ENCODE results near the gene DAPP1. TPM values are rescaled to one million over a fixed set of nuclear protein-coding genes. Genes with fewer than 3 reads are reported as not detected.

The DAPP1 gene
- total RNA-seq, 2 experiments from 2014 or later, result 8.3 to 9.1 TPM

DNA sequence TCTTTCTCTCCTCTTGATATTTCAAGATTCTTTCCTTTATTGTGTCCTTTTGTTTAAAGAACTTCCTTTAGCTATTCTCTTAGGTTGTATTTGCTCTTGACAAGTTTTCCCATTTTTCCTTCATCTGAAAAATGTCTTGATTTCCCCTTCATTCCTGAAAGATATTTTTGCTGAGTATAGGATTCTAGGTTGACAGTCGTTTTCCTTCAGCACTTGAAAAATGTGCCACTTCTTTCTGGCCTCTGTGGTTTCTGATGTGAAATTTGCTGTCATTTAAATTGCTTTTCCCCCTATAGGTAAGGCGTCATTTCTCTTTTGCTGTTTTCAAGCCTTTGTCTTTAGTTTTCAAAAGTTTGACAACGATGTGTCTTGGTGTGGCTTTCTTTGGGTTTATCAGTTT is 100.9 kb downstream of the DAPP1 start:
- no peak for ATAC-seq (ENCODE audit: poor library complexity)
- ChIA-PET POLR2A (no interaction called here), CTCF (no interaction called here)
- no peaks in the 10 kb centered on the region for H3K27me3 Mint-ChIP-seq
- Histone ChIP-seq H3K27ac (ENCODE audit: low read depth in 1 of 2, low read length in 2 of 2) (no peak overlapping the region), H3K36me3 (ENCODE audit: insufficient read depth, low read length) (peaks cover 44% of the 10 kb centered on the region), H3K27me3 (ENCODE audit: control insufficient read depth in 1 of 2, insufficient read depth in 2 of 2, low read length in 2 of 2) (no peaks in the 10 kb centered on the region), H3K9me3 (ENCODE audit: control insufficient read depth in 1 of 2, insufficient read depth in 1 of 2, low read length in 2 of 2) (peaks cover 0 to 10% of the 10 kb centered on the region in 2 experiments), H3K4me1 (ENCODE audit: insufficient read depth, low read length) (peaks cover 4% of the 10 kb centered on the region), H3K4me3 (ENCODE audit: low read length) (no peak overlapping the region)
- intact Hi-C loops (cut with DNase I, micrococcal nuclease), result no loop called here
- H3K4me3 Mint-ChIP-seq, result no peak overlapping the region
- peaks cover 35% of the 10 kb centered on the region for H3K4me1 Mint-ChIP-seq (ENCODE audit: low read depth)
- H3K36me3 Mint-ChIP-seq (ENCODE audit: low read depth), result peaks cover 80% of the 10 kb centered on the region
- peak overlapping the region; percentile 24 for H3K27ac Mint-ChIP-seq
- no peak for TF ChIP-seq CTCF (IDR thresholded peaks at IDR 0.05)
- H3K9me3 Mint-ChIP-seq, result peaks cover 7% of the 10 kb centered on the region
- DNase-seq, result no peak

DNA sequence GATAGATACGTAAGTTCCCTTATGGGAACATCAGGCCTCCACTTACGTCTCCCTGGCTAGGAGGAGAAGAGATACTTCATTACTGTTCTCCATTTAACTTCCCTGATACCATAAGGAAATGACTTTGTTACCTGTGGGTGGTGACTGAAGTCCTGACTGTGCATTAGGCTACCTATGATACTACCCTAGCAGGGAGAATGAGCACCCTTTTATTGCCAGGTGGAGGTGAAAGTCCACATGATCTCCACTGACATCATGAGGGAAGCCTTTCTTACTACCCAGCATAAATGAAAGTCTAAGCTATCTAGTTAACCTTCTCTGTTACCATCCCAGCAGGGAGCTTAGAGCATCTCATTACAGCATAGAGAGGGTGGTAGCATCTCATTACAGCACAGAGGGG is 102.0 kb downstream of the DAPP1 start:
- H3K36me3 ChIP-seq (ENCODE audit: insufficient read depth, low read length), result peaks cover 49% of the 10 kb centered on the region
- DNase-seq (no peak), ATAC-seq (ENCODE audit: poor library complexity) (no peak)
- H3K4me1 ChIP-seq (ENCODE audit: insufficient read depth, low read length), result peaks cover 4% of the 10 kb centered on the region
- no peaks in the 10 kb centered on the region for H3K27me3 ChIP-seq (ENCODE audit: control insufficient read depth in 1 of 2, insufficient read depth in 2 of 2, low read length in 2 of 2)
- no peak overlapping the region for H3K27ac Mint-ChIP-seq
- intact Hi-C loops (cut with DNase I, micrococcal nuclease), result loop anchor here in 1 of 2 experiments (2.0 kb wide), 1 partner anchor 14 kb away; no protein-coding TSS in a partner anchor
- no peak overlapping the region for H3K4me3 Mint-ChIP-seq
- H3K27me3 Mint-ChIP-seq, result no peaks in the 10 kb centered on the region
- H3K9me3 ChIP-seq (ENCODE audit: control insufficient read depth in 1 of 2, insufficient read depth in 1 of 2, low read length in 2 of 2), result peaks cover 0 to 10% of the 10 kb centered on the region in 2 experiments
- no peak overlapping the region for H3K27ac ChIP-seq (ENCODE audit: low read depth in 1 of 2, low read length in 2 of 2)
- POLR2A ChIA-PET, result interaction anchor here (0.6 kb wide), 1 partner anchor 15 kb away, joined by 3 read pairs; no protein-coding TSS in a partner anchor
- H3K9me3 Mint-ChIP-seq, result peaks cover 7% of the 10 kb centered on the region
- CTCF ChIA-PET, result no interaction called here
- no peak for TF ChIP-seq CTCF (IDR thresholded peaks at IDR 0.05)
- peaks cover 30% of the 10 kb centered on the region for H3K4me1 Mint-ChIP-seq (ENCODE audit: low read depth)
- H3K4me3 ChIP-seq (ENCODE audit: low read length), result no peak overlapping the region
- peaks cover 77% of the 10 kb centered on the region for H3K36me3 Mint-ChIP-seq (ENCODE audit: low read depth)

Other genes with a start within 250 kb of the DAPP1 start
- gene MTTP, start 242.0 kb upstream of the DAPP1 start, total RNA-seq, result not detected
- not detected for gene C4orf54, start 159.0 kb upstream of the DAPP1 start, total RNA-seq
- 10 to 100 TPM; 32.0 to 32.8 TPM for gene LAMTOR3, start 77.6 kb downstream of the DAPP1 start, total RNA-seq
- 10 to 100 TPM; 66.3 to 67.4 TPM for gene DNAJB14, start 129.8 kb downstream of the DAPP1 start, total RNA-seq
- gene H2AZ1, start 133.4 kb downstream of the DAPP1 start, total RNA-seq, result 100 to 1,000 TPM in 1 of 2 experiments, 10 to 100 TPM in 1; 96.3 to 102 TPM